ENCODE data around the gene SYCP2.
A peak's percentile ranks its signal among the peaks of the same experiment; 100 is the strongest.

Gene SYCP2

GRCh38 chr20:59955131-59955796 lies 21.8 kb upstream of the SYCP2 start:
- Histone ChIP-seq H2AFZ (ENCODE audit: low read depth, low read length) (no peak overlapping the region), H3K4me3 (ENCODE audit: low read length) (no peak overlapping the region), H3K4me1 (ENCODE audit: insufficient read depth, low read length) (peaks cover 4% of the 10 kb centered on the region), H3K36me3 (ENCODE audit: insufficient read depth, low read length) (no peaks in the 10 kb centered on the region), H3K27me3 (ENCODE audit: insufficient read depth, low read length) (no peaks in the 10 kb centered on the region), H3K9me3 (ENCODE audit: low read length) (no peaks in the 10 kb centered on the region)

DNA sequence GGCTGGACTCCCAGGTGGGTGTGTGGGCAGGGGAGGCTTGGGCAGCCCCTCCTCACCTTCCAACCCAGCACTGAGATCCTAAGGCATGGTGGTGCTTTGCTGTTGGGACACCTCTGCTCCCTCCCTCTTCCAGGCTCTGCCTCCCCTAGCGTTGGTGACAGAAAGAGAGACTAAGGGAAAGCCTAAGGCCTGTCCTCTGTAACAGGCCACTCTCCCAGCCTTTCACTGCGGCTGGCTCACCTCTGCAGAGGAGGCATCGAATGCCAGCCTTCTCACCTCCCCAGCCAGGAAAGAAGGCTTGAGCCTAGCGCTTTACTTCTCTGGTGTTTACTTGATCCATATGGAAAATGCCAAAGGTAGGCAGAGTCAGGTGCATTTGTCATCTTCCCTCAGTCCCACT lies 21.3 kb upstream of the SYCP2 start:
- H3K4me3 ChIP-seq (ENCODE audit: low read length) = no peak overlapping the region
- H3K36me3 ChIP-seq (ENCODE audit: insufficient read depth, low read length) = no peaks in the 10 kb centered on the region
- H3K27me3 ChIP-seq (ENCODE audit: insufficient read depth, low read length) = no peaks in the 10 kb centered on the region
- no peaks in the 10 kb centered on the region for H3K9me3 ChIP-seq (ENCODE audit: low read length)
- H3K4me1 ChIP-seq (ENCODE audit: insufficient read depth, low read length) = peaks cover 4% of the 10 kb centered on the region
- no peak overlapping the region for H2AFZ ChIP-seq (ENCODE audit: low read depth, low read length)

- Histone ChIP-seq H3K36me3 (ENCODE audit: insufficient read depth, low read length) (peaks cover 2% of the 10 kb centered on the region), H3K27me3 (ENCODE audit: insufficient read depth, low read length) (no peaks in the 10 kb centered on the region), H3K9me3 (ENCODE audit: low read length) (no peaks in the 10 kb centered on the region), H2AFZ (ENCODE audit: low read depth, low read length) (no peak overlapping the region), H3K4me3 (ENCODE audit: low read length) (no peak overlapping the region), H3K4me1 (ENCODE audit: insufficient read depth, low read length) (peaks cover 7% of the 10 kb centered on the region)
Observed at GRCh38 chr20:59949911-59950310, 16.5 kb upstream of the SYCP2 start.

- Histone ChIP-seq H3K4me1 (ENCODE audit: insufficient read depth, low read length) (peaks cover 7% of the 10 kb centered on the region), H2AFZ (ENCODE audit: low read depth, low read length) (no peak overlapping the region), H3K9me3 (ENCODE audit: low read length) (no peaks in the 10 kb centered on the region), H3K36me3 (ENCODE audit: insufficient read depth, low read length) (peaks cover 10% of the 10 kb centered on the region), H3K4me3 (ENCODE audit: low read length) (no peak overlapping the region), H3K27me3 (ENCODE audit: insufficient read depth, low read length) (no peaks in the 10 kb centered on the region)
Observed at GRCh38 chr20:59948828-59949720, 15.6 kb upstream of the SYCP2 start.

- no peaks in the 10 kb centered on the region for H3K9me3 ChIP-seq (ENCODE audit: low read length)
- H3K4me1 ChIP-seq (ENCODE audit: insufficient read depth, low read length) = peaks cover 7% of the 10 kb centered on the region
- H3K36me3 ChIP-seq (ENCODE audit: insufficient read depth, low read length) = peaks cover 19% of the 10 kb centered on the region
- no peaks in the 10 kb centered on the region for H3K27me3 ChIP-seq (ENCODE audit: insufficient read depth, low read length)
- H2AFZ ChIP-seq (ENCODE audit: low read depth, low read length) = no peak overlapping the region
- H3K4me3 ChIP-seq (ENCODE audit: low read length) = no peak overlapping the region
Observed at GRCh38 chr20:59948212-59948611, 14.8 kb upstream of the SYCP2 start.

- Histone ChIP-seq H3K27me3 (ENCODE audit: insufficient read depth, low read length) (no peaks in the 10 kb centered on the region), H2AFZ (ENCODE audit: low read depth, low read length) (no peak overlapping the region), H3K4me1 (ENCODE audit: insufficient read depth, low read length) (peaks cover 7% of the 10 kb centered on the region), H3K9me3 (ENCODE audit: low read length) (no peaks in the 10 kb centered on the region), H3K4me3 (ENCODE audit: low read length) (no peak overlapping the region), H3K36me3 (ENCODE audit: insufficient read depth, low read length) (peaks cover 21% of the 10 kb centered on the region)
Observed at GRCh38 chr20:59947376-59947775, 13.9 kb upstream of the SYCP2 start.

DNA sequence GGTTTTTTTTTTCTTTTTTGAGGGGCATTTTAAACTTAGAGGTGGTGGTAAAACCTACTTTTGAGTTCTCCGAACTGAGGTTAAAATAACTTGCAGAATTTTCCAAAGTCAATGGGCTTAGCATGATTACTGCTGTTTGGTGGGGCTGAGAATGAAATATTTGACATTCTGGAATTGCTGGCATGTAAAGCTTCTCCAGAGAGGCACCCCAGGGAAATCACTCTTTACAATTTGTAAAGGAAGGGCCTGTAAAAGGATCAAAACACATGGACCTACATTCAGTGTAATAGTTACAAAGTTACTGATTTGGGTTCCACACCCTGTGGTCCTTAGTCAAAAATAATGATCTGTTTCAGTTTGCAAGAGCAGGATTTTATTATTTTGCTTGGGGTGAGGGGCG lies 12.3 kb upstream of the SYCP2 start:
- no peaks in the 10 kb centered on the region for H3K9me3 ChIP-seq (ENCODE audit: low read length)
- no peak overlapping the region for H2AFZ ChIP-seq (ENCODE audit: low read depth, low read length)
- H3K4me3 ChIP-seq (ENCODE audit: low read length) = no peak overlapping the region
- peaks cover 20% of the 10 kb centered on the region for H3K4me1 ChIP-seq (ENCODE audit: insufficient read depth, low read length)
- no peaks in the 10 kb centered on the region for H3K27me3 ChIP-seq (ENCODE audit: insufficient read depth, low read length)
- H3K36me3 ChIP-seq (ENCODE audit: insufficient read depth, low read length) = peaks cover 24% of the 10 kb centered on the region

GRCh38 chr20:59945175-59945574 lies 11.7 kb upstream of the SYCP2 start:
- no peaks in the 10 kb centered on the region for H3K9me3 ChIP-seq (ENCODE audit: low read length)
- no peak overlapping the region for H3K4me3 ChIP-seq (ENCODE audit: low read length)
- no peak overlapping the region for H2AFZ ChIP-seq (ENCODE audit: low read depth, low read length)
- peaks cover 20% of the 10 kb centered on the region for H3K4me1 ChIP-seq (ENCODE audit: insufficient read depth, low read length)
- peaks cover 24% of the 10 kb centered on the region for H3K36me3 ChIP-seq (ENCODE audit: insufficient read depth, low read length)
- no peaks in the 10 kb centered on the region for H3K27me3 ChIP-seq (ENCODE audit: insufficient read depth, low read length)

- Histone ChIP-seq H2AFZ (ENCODE audit: low read depth, low read length) (no peak overlapping the region), H3K36me3 (ENCODE audit: insufficient read depth, low read length) (peaks cover 24% of the 10 kb centered on the region), H3K4me3 (ENCODE audit: low read length) (no peak overlapping the region), H3K9me3 (ENCODE audit: low read length) (no peaks in the 10 kb centered on the region), H3K4me1 (ENCODE audit: insufficient read depth, low read length) (peaks cover 20% of the 10 kb centered on the region), H3K27me3 (ENCODE audit: insufficient read depth, low read length) (no peaks in the 10 kb centered on the region)
Observed at GRCh38 chr20:59944726-59945125, 11.3 kb upstream of the SYCP2 start.

GRCh38 chr20:59942245-59942644 lies 8.8 kb upstream of the SYCP2 start:
- Histone ChIP-seq H3K9me3 (ENCODE audit: low read length) (no peaks in the 10 kb centered on the region), H3K4me3 (ENCODE audit: low read length) (no peak overlapping the region), H2AFZ (ENCODE audit: low read depth, low read length) (no peak overlapping the region), H3K27me3 (ENCODE audit: insufficient read depth, low read length) (no peaks in the 10 kb centered on the region), H3K36me3 (ENCODE audit: insufficient read depth, low read length) (peaks cover 24% of the 10 kb centered on the region), H3K4me1 (ENCODE audit: insufficient read depth, low read length) (peaks cover 22% of the 10 kb centered on the region)

DNA sequence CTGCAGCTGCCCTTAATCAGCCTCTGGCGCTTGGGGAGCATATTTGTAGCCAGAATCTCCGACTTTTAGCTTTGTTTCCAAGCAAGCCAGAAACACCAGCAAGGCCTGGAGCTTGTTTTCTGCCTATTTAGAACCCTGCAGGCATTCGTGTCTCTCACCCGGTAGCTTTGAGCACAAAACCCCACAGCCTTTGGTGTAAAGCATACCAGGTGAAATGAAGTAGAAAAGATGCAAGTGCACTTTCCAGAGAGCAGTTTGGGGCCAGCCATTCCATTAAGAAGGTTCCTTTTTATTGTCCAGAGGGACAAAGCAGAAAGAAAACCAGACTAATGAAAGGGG lies 7.5 kb upstream of the SYCP2 start:
- Histone ChIP-seq H3K4me3 (ENCODE audit: low read length) (peak overlapping the region; percentile 78), H3K9me3 (ENCODE audit: low read length) (no peaks in the 10 kb centered on the region), H3K4me1 (ENCODE audit: insufficient read depth, low read length) (peaks cover 23% of the 10 kb centered on the region), H3K27me3 (ENCODE audit: insufficient read depth, low read length) (no peaks in the 10 kb centered on the region), H2AFZ (ENCODE audit: low read depth, low read length) (peak overlapping the region; percentile 76), H3K36me3 (ENCODE audit: insufficient read depth, low read length) (peaks cover 24% of the 10 kb centered on the region)

DNA sequence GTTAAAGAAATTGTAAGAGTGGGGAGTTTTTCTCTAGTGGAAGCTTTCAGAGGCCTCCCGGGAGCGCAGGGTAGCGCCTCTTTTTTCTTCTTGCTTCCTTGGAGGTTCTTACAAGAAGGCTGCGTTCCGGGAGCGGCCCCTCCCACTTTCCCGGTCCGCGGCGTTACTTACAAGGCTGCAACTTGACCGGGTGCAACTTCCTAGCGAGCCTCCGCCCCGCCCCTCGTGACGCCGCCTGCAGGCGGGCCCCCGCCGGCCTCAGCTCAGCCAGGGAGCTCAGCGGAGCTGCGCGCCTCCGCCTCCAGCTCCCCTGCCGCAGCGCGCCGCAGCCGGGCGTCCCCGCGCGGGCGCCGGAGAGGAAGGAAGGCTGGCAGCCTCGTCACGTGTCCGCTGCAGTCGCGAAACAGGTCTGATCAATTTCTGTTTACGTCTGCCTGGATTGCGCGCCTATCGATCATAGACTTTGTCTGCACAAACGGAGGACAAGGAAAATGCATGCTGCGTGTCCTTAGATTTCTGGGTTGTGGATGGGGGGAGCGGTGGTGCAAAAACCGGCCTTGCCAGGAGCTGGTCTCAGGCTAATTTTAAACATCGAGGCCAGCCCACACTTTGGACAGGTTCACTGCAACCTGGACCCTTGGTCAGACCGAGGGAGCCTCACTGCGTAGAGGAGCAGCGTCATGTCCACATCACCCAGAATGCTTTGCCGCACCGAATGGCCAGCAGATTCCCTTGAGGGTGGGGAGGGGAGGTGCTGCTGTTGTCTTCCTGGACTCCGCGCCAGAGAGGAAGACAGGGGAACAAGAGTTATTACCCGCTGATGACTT lies 6.9 kb upstream of the SYCP2 start, which contains the start of the genes FAM217B and PPP1R3D:
Gene FAM217B, plus strand, starts transcription at position 261 of the 827 bp plus-strand sequence. CDS start 3,555 bp downstream, outside the sequence.
Gene PPP1R3D, minus strand, starts transcription at position 177 of the 827 bp plus-strand sequence. CDS start 374 bp downstream, outside the sequence.
- Histone ChIP-seq H3K4me1 (ENCODE audit: insufficient read depth, low read length) (peaks cover 21% of the 10 kb centered on the region), H2AFZ (ENCODE audit: low read depth, low read length) (peak within 1 kb of the TSS; percentile 98), H3K9me3 (ENCODE audit: low read length) (no peaks in the 10 kb centered on the region), H3K36me3 (ENCODE audit: insufficient read depth, low read length) (peaks cover 24% of the 10 kb centered on the region), H3K4me3 (ENCODE audit: low read length) (peak within 1 kb of the TSS; percentile 78), H3K27me3 (ENCODE audit: insufficient read depth, low read length) (no peaks in the 10 kb centered on the region)

- H3K4me1 ChIP-seq (ENCODE audit: insufficient read depth, low read length) = peaks cover 19% of the 10 kb centered on the region
- no peaks in the 10 kb centered on the region for H3K27me3 ChIP-seq (ENCODE audit: insufficient read depth, low read length)
- peak overlapping the region; percentile 98 for H2AFZ ChIP-seq (ENCODE audit: low read depth, low read length)
Observed at GRCh38 chr20:59939879-59940128, 6.4 kb upstream of the SYCP2 start.

More at GRCh38 chr20:59939879-59940128, 6.4 kb upstream of the SYCP2 start:
- Histone ChIP-seq H3K4me3 (ENCODE audit: low read length) (peak overlapping the region; percentile 78), H3K9me3 (ENCODE audit: low read length) (no peaks in the 10 kb centered on the region), H3K36me3 (ENCODE audit: insufficient read depth, low read length) (peaks cover 21% of the 10 kb centered on the region)

Data from neuron (in vitro differentiated cells).